Stimulated activated CD4-positive, alpha-beta T cell treated with anti-CD3 and anti-CD28 coated beads, Interleukin-4, amount 100 ng/mL, for 24 hours (primary cell): ENCODE results near the gene AKR7A2.
A peak's percentile ranks its signal among the peaks of the same experiment; 100 is the strongest.

ENCODE experiments used
- DNase-seq: peaks from one replicate; pipeline ENCODE4 v3.0.0-alpha.2; 2020

Gene AKR7A2

DNA sequence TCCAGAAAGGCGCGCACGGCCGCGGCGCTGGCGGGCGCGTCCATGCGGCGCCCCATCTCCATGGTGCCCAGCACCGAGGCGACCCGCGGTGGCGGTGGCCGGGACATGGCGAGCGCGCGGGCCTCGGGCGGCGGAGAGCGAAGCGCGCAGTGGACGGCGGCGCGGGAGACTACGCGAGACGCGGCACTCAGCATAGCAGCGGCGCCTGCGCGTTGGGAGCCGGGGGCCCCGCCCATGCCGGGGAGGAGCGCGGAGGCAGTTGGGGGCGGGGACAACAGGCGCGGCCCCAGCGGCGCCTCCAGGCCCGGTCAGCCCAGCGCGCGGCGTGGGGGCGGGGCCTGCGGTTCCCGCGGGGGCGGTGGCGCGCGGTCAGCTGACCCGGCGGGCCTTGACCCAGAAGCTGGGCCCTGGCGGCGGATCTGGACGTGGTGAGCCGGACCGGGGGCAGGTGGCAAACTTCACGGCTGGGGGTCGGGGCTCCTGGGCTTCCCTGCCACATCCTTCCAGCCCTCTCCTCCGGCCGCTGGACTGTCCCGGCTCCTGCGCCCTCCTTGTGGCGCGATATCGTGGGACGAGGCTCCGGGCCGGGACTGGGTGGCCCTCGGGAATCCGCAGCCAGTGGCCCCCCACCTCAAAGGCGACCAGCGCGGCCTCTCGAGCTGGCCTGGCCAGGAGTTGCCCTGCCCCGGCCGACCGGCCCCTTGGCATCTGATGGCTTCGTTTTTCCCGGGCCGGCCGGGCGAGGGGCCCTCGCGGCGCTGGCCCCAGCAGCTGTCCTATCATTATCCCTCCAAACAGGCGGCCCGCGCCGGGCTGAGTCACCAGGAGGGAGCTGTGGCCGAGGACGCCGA is at the start of gene AKR7A2, which contains the start of gene SLC66A1:
Gene AKR7A2 (minus strand): TSS at position 214 of the 851 bp plus-strand sequence. CDS start 20 bp downstream, at position 194.
Gene SLC66A1 (plus strand): TSS at position 396 of the 851 bp plus-strand sequence. CDS start 5,352 bp downstream, outside the sequence.
- peak; percentile 87 for DNase-seq

GRCh38 chr1:19360843-19361610 is 49.1 kb upstream of the AKR7A2 start:
- no peak for DNase-seq

DNA sequence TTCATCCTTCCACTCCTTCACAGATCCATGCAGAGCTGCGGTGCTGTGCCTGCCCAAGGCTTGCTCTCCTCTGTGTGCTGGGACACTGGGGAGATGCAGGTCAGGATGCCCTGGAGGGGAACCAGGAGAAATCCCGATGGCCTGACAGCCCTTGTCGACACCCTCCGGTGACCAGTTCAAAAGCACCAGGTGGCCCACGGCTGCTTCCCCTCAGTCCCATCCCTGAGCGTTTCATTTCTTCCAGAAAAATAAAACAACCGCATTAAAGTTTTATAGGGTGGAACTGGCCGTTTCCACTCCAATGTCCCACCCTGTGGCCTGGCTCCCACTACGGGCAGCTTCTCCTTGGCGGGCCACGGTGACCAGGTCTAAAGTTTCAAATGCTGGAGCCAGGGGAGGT is 48.5 kb upstream of the AKR7A2 start:
- DNase-seq, result no peak

DNA sequence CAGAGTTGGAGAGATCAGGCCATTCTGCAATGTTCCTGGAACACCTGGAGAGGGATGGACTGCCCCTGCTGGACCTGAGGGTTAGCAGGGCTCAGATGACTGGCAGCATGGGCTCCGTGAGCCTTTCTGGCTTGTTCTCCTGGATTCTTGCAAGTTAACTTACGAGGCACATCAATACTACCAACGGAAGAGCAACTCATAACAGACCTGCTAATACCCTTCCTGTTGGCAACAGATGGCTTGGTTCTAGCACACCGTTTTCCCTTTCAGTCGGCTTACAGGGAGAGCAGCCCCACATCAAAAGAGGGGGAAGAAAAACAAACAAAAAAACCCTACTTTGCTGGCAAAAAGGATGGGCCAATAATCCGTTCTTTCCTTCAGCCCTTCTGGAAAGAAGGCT is 48.1 kb upstream of the AKR7A2 start:
- no peak for DNase-seq

- no peak for DNase-seq
Observed at GRCh38 chr1:19359357-19359756, 47.4 kb upstream of the AKR7A2 start.

- no peak for DNase-seq
Observed at GRCh38 chr1:19358710-19359109, 46.8 kb upstream of the AKR7A2 start.

- no peak for DNase-seq
Observed at GRCh38 chr1:19357299-19357986, 45.5 kb upstream of the AKR7A2 start.

- no peak for DNase-seq
Observed at GRCh38 chr1:19356266-19356665, 44.3 kb upstream of the AKR7A2 start.

- DNase-seq, result no peak
Observed at GRCh38 chr1:19354531-19354981, 42.6 kb upstream of the AKR7A2 start.

DNA sequence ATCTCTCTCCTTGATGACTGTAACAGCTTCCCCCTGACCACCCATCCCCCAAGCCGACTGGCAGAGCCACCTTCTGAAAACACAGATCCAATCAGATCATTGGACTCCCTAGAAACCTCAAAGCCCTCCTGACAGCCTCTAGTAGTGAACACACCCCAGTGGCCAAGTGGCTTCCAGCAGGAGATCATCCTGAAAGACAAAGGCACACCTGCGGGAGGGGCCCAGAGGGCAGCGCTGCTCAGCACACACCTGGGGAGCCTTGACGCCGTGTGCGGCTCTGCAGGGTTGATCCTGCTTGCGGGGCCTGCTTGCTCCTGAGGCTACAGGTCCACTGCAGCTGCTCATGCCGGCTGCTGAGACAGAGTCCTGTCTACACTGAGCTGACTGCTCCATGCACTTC is 41.7 kb upstream of the AKR7A2 start:
- no peak for DNase-seq

DNA sequence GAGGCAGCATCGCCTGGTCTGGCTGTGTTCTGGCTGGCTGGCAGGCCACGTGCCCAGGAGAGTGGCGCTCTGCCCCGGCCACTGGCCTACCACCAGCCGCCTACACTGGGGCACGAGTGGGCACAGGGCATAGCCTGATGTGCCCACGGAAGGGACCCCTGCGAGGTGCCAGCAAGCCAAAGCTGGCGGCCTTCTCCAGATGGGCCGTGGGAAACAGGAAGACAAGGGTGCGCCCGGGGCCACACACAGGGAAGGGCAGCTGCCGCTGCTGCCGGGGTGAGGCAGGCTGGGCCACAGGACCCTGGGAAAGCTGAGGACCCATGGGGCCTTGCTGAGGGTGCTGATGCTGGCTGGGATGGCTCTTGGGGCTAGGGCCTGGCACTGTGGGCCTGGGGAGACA is 40.9 kb upstream of the AKR7A2 start:
- DNase-seq, result no peak

GRCh38 chr1:19351873-19352272 is 39.9 kb upstream of the AKR7A2 start:
- DNase-seq, result no peak

GRCh38 chr1:19350566-19350965 is 38.6 kb upstream of the AKR7A2 start:
- no peak for DNase-seq

DNA sequence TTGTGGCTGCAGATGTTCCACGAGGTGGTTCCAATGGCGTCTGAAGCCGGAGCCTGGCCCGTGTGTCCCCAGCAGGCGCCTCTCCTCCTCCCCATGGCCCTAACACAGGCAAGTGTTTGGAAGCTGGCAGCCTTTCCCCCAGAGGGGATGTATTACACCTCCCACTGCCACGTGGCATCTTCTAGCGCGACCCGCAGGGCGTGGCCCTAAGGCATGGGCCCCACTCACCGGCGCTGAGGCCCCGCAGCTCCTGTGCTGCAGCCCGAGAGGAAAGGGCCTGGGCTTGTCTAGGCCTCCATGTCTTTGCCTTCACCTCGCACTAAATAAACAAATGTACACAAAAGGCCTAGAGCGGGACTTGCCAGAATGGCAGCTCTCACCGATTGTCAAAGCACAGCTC is 38.1 kb upstream of the AKR7A2 start:
- DNase-seq, result no peak

DNA sequence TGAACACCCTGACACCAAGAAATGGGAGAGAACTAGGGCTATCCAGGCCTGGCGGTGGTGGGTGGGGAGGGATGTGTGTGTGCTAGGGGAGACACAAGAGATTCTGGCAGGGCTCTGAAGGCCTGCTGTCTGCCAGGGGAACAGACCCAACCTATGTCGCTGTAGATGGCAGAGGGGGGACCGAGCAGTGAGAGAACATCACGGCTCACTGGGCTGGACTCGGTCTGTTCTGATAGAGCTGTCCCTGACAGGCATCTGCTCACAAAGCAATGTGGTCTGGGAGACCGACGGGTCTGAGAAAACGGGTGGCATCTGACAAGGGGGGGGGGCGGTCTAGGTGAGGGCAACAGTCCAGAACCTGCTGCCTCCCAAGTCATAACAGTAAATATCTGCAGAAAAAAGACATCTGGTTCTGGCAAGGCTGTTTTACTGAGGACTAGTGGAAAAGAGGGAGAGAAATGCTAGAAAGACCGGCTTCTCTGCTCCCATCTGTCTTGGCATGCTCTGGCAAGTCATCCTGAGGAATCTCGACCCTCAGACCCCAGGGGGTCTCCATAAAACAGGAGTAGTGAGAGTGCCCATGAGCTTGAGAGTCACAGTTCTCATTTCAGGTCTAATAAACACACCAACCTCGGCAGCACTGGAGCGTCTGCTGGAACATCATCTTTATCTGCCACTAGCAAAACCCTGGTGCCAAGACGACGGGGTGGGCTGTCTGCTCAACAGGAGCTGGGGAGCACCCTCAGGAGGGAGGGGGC is 36.7 kb upstream of the AKR7A2 start:
- DNase-seq, result no peak

DNA sequence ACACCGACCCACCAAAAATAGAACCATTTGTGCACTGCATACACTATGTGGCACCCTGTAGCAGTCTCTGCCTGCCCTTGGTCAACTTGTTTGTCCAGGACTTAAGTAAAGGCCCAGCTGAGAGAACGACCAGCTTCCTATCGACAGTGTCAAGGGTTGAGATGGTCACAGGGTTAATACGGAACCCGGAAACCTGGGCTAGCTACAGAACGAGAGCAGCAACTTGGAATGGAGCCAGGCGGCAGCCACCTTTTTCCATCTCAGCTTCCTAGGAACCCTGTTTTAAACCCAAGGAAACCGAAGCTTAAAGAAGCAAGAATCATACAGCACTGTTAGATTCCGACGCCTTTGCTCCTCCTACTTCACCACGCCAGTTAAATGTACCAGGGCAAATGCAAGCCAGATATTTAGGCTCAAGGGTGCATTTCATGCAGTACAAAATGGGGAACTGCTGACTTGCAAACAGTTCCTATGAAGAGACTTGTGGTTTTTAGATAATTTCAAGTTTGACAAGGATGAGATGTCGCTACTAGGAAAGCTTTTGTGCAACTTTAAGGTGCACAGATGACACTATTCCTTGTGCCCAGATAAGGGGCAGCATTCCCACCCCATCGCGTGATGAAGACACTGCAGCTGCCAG is 35.7 kb upstream of the AKR7A2 start:
- no peak for DNase-seq

- DNase-seq, result no peak
Observed at GRCh38 chr1:19346026-19346425, 34.1 kb upstream of the AKR7A2 start.

DNA sequence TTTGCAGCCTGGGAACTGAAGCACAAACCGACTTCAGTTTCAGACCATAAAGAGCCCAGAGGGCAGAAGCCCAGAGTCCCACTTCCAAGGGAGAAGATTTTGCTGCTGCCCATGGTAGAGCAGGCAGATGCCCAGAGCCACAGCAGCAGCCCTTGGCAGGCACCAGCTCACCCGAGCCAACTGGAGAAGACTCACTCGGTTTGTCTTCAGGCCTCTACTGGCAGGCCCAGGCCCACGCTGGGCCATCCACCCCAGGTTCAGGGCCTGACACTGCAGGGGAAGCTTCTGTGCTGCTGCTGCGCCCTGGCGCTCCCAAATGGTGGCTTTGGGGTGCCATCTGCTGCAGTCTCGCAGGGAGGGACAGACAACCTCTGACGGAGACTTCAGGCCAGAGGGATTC is 33.4 kb upstream of the AKR7A2 start:
- DNase-seq, result no peak

DNA sequence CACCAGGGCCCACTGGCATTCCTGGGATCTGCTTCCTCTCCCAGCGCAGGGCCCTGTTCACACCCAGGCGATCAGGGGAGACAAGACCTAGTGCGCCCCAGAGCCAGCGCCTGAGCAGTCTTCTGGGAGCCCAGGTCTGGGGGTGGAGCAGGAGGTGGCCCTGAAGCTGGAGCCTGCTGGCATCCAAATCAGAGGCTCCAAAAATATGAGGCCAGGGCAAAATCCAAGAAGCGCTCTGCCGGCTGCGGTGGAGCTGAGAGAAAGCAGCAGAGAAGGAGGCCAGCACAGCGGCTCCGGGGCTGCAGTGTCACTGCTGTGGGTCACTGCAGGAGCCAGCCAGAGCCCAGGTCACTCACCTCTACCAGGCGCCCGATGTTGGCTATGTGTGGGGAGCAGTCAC is 32.9 kb upstream of the AKR7A2 start:
- DNase-seq, result no peak

GRCh38 chr1:19344372-19344810 is 32.4 kb upstream of the AKR7A2 start:
- DNase-seq, result peak; percentile 47

DNA sequence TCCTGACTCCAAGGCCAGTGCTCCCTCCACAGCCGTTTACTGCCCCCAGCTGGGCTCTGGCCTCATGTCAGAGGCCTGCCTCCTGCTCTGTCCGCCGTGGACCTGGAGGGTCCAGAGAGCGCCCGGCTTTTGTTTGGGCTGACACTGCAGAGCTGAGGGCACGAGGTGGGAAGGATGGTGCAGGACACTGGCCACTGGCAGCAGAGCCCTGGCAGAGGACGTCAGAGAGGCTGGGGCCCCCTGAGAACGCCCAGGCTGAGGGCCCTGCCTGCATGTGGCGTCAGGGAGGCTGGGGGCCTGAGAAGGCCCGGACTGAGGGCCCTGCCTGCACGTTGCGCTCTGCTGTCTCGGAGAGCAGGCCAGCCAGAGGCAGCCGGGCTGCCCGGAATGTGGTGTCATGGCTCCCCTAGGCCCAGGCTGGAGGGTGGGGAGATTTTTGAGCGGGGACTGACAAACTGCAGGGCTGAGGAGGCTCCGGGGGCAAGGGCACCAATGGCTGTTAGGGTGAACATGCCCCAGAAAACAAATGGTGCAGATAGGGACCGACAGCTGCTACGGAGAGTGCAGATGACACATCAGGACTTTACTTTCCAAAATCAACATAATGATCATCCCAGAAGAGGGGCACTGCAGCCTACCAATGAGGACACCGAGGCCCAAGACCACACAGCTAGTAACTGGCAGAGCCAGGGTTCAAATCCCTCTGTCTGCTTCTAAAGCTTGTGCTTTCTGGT is 31.8 kb upstream of the AKR7A2 start:
- no peak for DNase-seq
